Astrocyte of the cerebellum (primary cell): ENCODE data around the gene ARHGAP15.

Experiments used
- DNase-seq: peaks from one replicate; pipeline ENCODE4 v3.0.0-alpha.2; 2011; ENCODE audit warnings: low read depth
- H3K4me3 ChIP-seq: 2 replicates; pipeline ENCODE4 v1.5.1; 2011; ENCODE audit warnings: mild to moderate bottlenecking, low read depth, low read length, moderate library complexity
- CTCF ChIP-seq: IDR thresholded peaks from 2 replicates; pipeline ENCODE4 v1.5.1; 2012; ENCODE audit warnings: low read length, low read depth, moderate library complexity, mild to moderate bottlenecking; ENCODE audit errors: missing control alignments
- in situ Hi-C: cut with HindIII; loops from 2 replicates; pipeline ENCODE4 v1.10.0; 2017; ENCODE audit warnings: low sequenced_read_pairs

Gene ARHGAP15

GRCh38 chr2:143579456-143579855 is 450.2 kb downstream of the ARHGAP15 start:
- no peak for DNase-seq
- in situ Hi-C loops, result no loop called here
- TF ChIP-seq CTCF, result no peak
- no peak overlapping the region for H3K4me3 ChIP-seq

- H3K4me3 ChIP-seq, result no peak overlapping the region
- no peak for TF ChIP-seq CTCF
- no peak for DNase-seq
- in situ Hi-C loops, result no loop called here
Measured at GRCh38 chr2:143581134-143581533, 451.9 kb downstream of the ARHGAP15 start.

- DNase-seq, result no peak
- TF ChIP-seq CTCF, result no peak
- in situ Hi-C loops, result no loop called here
- no peak overlapping the region for H3K4me3 ChIP-seq
Measured at GRCh38 chr2:143582046-143582747, 453.0 kb downstream of the ARHGAP15 start.

- in situ Hi-C loops, result no loop called here
- no peak for TF ChIP-seq CTCF
Measured at GRCh38 chr2:143584936-143585335, 455.7 kb downstream of the ARHGAP15 start.

GRCh38 chr2:143586119-143586518 is 456.9 kb downstream of the ARHGAP15 start:
- no peak for TF ChIP-seq CTCF
- no peak for DNase-seq
- H3K4me3 ChIP-seq, result no peak overlapping the region
- in situ Hi-C loops, result no loop called here

More at GRCh38 chr2:143584936-143585335, 455.7 kb downstream of the ARHGAP15 start:
- no peak overlapping the region for H3K4me3 ChIP-seq
- DNase-seq, result no peak

- no peak for DNase-seq
- TF ChIP-seq CTCF, result no peak
- H3K4me3 ChIP-seq, result no peak overlapping the region
- in situ Hi-C loops, result no loop called here
Measured at GRCh38 chr2:143588746-143589145, 459.5 kb downstream of the ARHGAP15 start.

GRCh38 chr2:143594161-143594560 is 464.9 kb downstream of the ARHGAP15 start:
- no peak for DNase-seq
- TF ChIP-seq CTCF, result no peak
- no peak overlapping the region for H3K4me3 ChIP-seq
- in situ Hi-C loops, result no loop called here
